DMS114 treated with DMSO at 0.1 percent for 48 hours (cell line): ENCODE data around the gene PLXND1.

Source experiments
- DNase-seq: peaks from one replicate; lab custom pipeline; 2025; ENCODE audit not compliant: unreplicated experiment; lab: John Stamatoyannopoulos, UW

PLXND1 gene

GRCh38 chr3:129512595-129512994 is 93.9 kb downstream of the PLXND1 start:
- no peak for DNase-seq

- no peak for DNase-seq
Measured at GRCh38 chr3:129507181-129507831, 99.2 kb downstream of the PLXND1 start.

GRCh38 chr3:129506231-129506742 is 100.2 kb downstream of the PLXND1 start:
- no peak for DNase-seq

GRCh38 chr3:129505341-129505740 is 101.1 kb downstream of the PLXND1 start:
- no peak for DNase-seq
